ENCODE measurements around the gene ARMC2. TPM values are rescaled to one million over a fixed set of nuclear protein-coding genes. Genes with fewer than 3 reads are reported as not detected.

The ARMC2 gene
- total and polyA plus RNA-seq, 2 of the 4 experiments (the other 2 are of a cell fraction): 0.72 to 3.9 TPM

GRCh38 chr6:108985301-108985700 is 137.1 kb downstream of the ARMC2 start:
- Histone ChIP-seq H3K4me2 (ENCODE audit: low read depth, low read length) (no peak overlapping the region), H2AFZ (replicated peaks; ENCODE audit: low read length, poor library complexity) (no peak overlapping the region), H3K4me3 (ENCODE audit: insufficient read depth, low read depth, low read length) (no peak overlapping the region), H2AK5ac (ENCODE audit: low read depth, low read length) (no peak overlapping the region), H3K27me3 (ENCODE audit: control insufficient read depth, insufficient read depth, low read length) (no peaks in the 10 kb centered on the region), H3K79me1 (ENCODE audit: low read depth in 1 of 2, low read length in 2 of 2) (no peaks in the 10 kb centered on the region), H3K56ac (ENCODE audit: extremely low read depth, insufficient read depth, low read length) (no peak overlapping the region), H3K9ac (ENCODE audit: low read depth, low read length) (no peak overlapping the region), H3K4me1 (ENCODE audit: control insufficient read depth, insufficient read depth, low read length) (no peaks in the 10 kb centered on the region), H2AK9ac (replicated peaks; ENCODE audit: low read depth, low read length, poor library complexity) (no peak overlapping the region), H4K8ac (ENCODE audit: low read depth in 2 of 2, low read length in 2 of 2) (no peak overlapping the region), H2BK15ac (ENCODE audit: low read depth, low read length) (no peak overlapping the region), H2BK5ac (ENCODE audit: low read depth, low read length, poor library complexity, severe bottlenecking) (no peak overlapping the region), H4K20me1 (ENCODE audit: insufficient read depth, low read length) (no peaks in the 10 kb centered on the region), H2BK20ac (ENCODE audit: low read depth, low read length) (no peak overlapping the region), H3K4ac (ENCODE audit: low read depth, low read length) (no peak overlapping the region), H3K18ac (ENCODE audit: low read depth, low read length) (no peak overlapping the region), H4K91ac (ENCODE audit: insufficient read depth, low read depth, low read length) (no peak overlapping the region), H3K23ac (ENCODE audit: low read depth, low read length) (no peak overlapping the region), H2BK120ac (ENCODE audit: low read depth, low read length) (no peak overlapping the region), H3K14ac (replicated peaks; ENCODE audit: low read depth, low read length) (no peak overlapping the region), H3K9me3 (ENCODE audit: control insufficient read depth, insufficient read depth, low read length) (no peaks in the 10 kb centered on the region), H3K36me3 (ENCODE audit: control insufficient read depth, insufficient read depth, low read length) (peaks cover 12% of the 10 kb centered on the region), H3K27ac (ENCODE audit: insufficient read depth, low read length) (no peak overlapping the region), H3K9me1 (ENCODE audit: insufficient read depth, low read length) (no peaks in the 10 kb centered on the region), H4K5ac (ENCODE audit: low read depth, low read length) (no peak overlapping the region)
- in situ Hi-C loops (cut with MboI; ENCODE audit: low sequenced_read_pairs) (no loop called here), intact Hi-C loops (cut with micrococcal nuclease) (loop anchor here (5.0 kb wide), 1 partner anchor 78 kb away; no protein-coding TSS in a partner anchor), dilution Hi-C loops (cut with HindIII; ENCODE audit: low sequenced_read_pairs, unreplicated experiment) (no loop called here)
- DNase-seq (no peak), ATAC-seq (ENCODE audit: low read depth) (no peak)
- ChIA-PET CTCF (no interaction called here), POLR2A (ENCODE audit: unreplicated experiment) (no interaction called here)
- no peak for TF ChIP-seq ELK1 (IDR thresholded peaks at IDR 0.05; ENCODE audit: borderline replicate concordance, low read depth, low read length)
- TF ChIP-seq CEBPB (IDR thresholded peaks at IDR 0.05; ENCODE audit: low read depth, low read length): no peak
- TF ChIP-seq MAZ (IDR thresholded peaks at IDR 0.05; ENCODE audit: borderline replicate concordance, low read depth, low read length): no peak
- TF ChIP-seq, protein P1, sequence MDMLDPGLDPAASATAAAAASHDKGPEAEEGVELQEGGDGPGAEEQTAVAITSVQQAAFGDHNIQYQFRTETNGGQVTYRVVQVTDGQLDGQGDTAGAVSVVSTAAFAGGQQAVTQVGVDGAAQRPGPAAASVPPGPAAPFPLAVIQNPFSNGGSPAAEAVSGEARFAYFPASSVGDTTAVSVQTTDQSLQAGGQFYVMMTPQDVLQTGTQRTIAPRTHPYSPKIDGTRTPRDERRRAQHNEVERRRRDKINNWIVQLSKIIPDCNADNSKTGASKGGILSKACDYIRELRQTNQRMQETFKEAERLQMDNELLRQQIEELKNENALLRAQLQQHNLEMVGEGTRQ (IDR thresholded peaks at IDR 0.05; ENCODE audit: low read depth, low read length): no peak
- TF ChIP-seq SMC3 (IDR thresholded peaks at IDR 0.05; ENCODE audit: low read depth, low read length): no peak
- TF ChIP-seq POLR2A (IDR thresholded peaks at IDR 0.05; ENCODE audit: low read depth, low read length): no peak
- TF ChIP-seq NFE2L2 (IDR thresholded peaks at IDR 0.05; ENCODE audit: low read depth, low read length): no peak
- no TSS peak for BruUV-seq (replicated peaks)
